HepG2 (cell line): ENCODE measurements around the gene NUDT2. TPM values are rescaled to one million over a fixed set of nuclear protein-coding genes. Genes with fewer than 3 reads are reported as not detected.

Source experiments
- ATAC-seq: fragments of 200-7000 bp; cut with Tn5 transposase; 3 replicates; pipeline ENCODE4 v1.9.1; 2020; ENCODE audit warnings: mild to moderate bottlenecking, moderate library complexity
- BruUV-seq: library from RNA; stranded (reverse); fragments of 400-500 nt; replicated peaks from 2 replicates; lab custom pipeline; 2021; lab: Mats Ljungman, UMichigan
- CTCF ChIA-PET: fragments of 300-600 bp; formaldehyde crosslinking; extraction: SDS; loops from one replicate; lab custom pipeline; 2021; ENCODE audit warnings: low total read pairs, inconsistent platforms, low intra/inter-chr PET ratio; lab: Yijun Ruan, JAX
- POLR2A ChIA-PET: fragments of 350-600 bp; sonication (Branson Sonifier 250); formaldehyde crosslinking; loops from one replicate; lab custom pipeline; 2020; ENCODE audit warnings: antibody characterized with exemption, inconsistent platforms; lab: Yijun Ruan, JAX
- DNase-seq: peaks from one replicate; pipeline ENCODE4 v3.0.0-alpha.2; 2015; ENCODE audit warnings: low spot score
- FAIRE-seq: peaks from 3 replicates; lab custom pipeline; 2011; peaks lifted over from hg19 to GRCh38; lab: Jason Lieb, UNC
- H2AFZ ChIP-seq: one replicate; pipeline ENCODE4 v1.6.1; 2011; ENCODE audit warnings: low read length, inconsistent platforms
- H3K27ac ChIP-seq: fragments of 300-600 bp; 3 replicates; pipeline ENCODE4 v1.8.0; 2011; ENCODE audit warnings: mixed run types, mild to moderate bottlenecking, mixed read lengths, low read length, inconsistent platforms; ENCODE audit not compliant: insufficient read depth; ENCODE audit errors: extremely low read length
- H3K27me3 ChIP-seq, 2 experiments: fragments of 200-600 bp in 1 of 2; 2 replicates in 1 of 2; 3 replicates in 1 of 2; pipeline versions ENCODE4 v1.6.0 to v1.8.0; 2011; ENCODE audit warnings: low read length in 2 of 2, mild to moderate bottlenecking in 2 of 2, moderate library complexity in 2 of 2, inconsistent platforms in 1 of 2; ENCODE audit not compliant: insufficient read depth in 2 of 2, control insufficient read depth in 1 of 2
- H3K36me3 ChIP-seq, 2 experiments: fragments of 200-600 bp in 1 of 2; replicated peaks in 1 of 2; 2 replicates in 1 of 2; 3 replicates in 1 of 2; pipeline versions ENCODE4 v1.5.1 to v1.8.0; 2011; ENCODE audit warnings: low read length in 2 of 2, inconsistent platforms in 1 of 2; ENCODE audit not compliant: insufficient read depth in 2 of 2, control insufficient read depth in 1 of 2
- H3K4me1 ChIP-seq: 2 replicates; pipeline ENCODE4 v1.5.1; 2012; ENCODE audit warnings: low read length, inconsistent platforms; ENCODE audit not compliant: insufficient read depth
- H3K4me2 ChIP-seq: 2 replicates; pipeline ENCODE4 v1.6.0; 2011; ENCODE audit warnings: low read depth, low read length, inconsistent platforms
- H3K4me3 ChIP-seq, 3 experiments: fragments of 200-600 bp in 1 of 3; sonication (generic), shearing (Covaris generic) in 1 of 3; replicated peaks in 1 of 3; 2 replicates each; pipeline ENCODE4 v1.5.1; 2011 to 2016; ENCODE audit warnings: low read length in 3 of 3, inconsistent platforms in 2 of 3, low read depth in 2 of 3, mild to moderate bottlenecking in 2 of 3, control low read depth in 1 of 3, mixed read lengths in 1 of 3; ENCODE audit not compliant: insufficient read depth in 1 of 3
- H3K79me2 ChIP-seq: one replicate; pipeline ENCODE4 v1.6.1; 2011; ENCODE audit warnings: low read length, inconsistent platforms; ENCODE audit not compliant: insufficient read depth
- H3K9ac ChIP-seq: 2 replicates; pipeline ENCODE4 v1.6.0; 2011; ENCODE audit warnings: mild to moderate bottlenecking, low read depth, low read length, inconsistent platforms; ENCODE audit not compliant: insufficient read depth
- H3K9me3 ChIP-seq: 2 replicates; pipeline ENCODE4 v1.5.1; 2012; ENCODE audit warnings: mild to moderate bottlenecking, low read length
- H4K20me1 ChIP-seq: 2 replicates; pipeline ENCODE4 v1.6.0; 2011; ENCODE audit warnings: inconsistent platforms, mild to moderate bottlenecking, low read length, moderate library complexity; ENCODE audit not compliant: insufficient read depth
- CC2D1A ChIP-seq: sonication (generic); formaldehyde crosslinking; IDR thresholded peaks from 2 replicates; pipeline ENCODE4 v1.8.1; 2023; ENCODE audit warnings: mild to moderate bottlenecking, missing genetic modification reagents
- ISL2 ChIP-seq: sonication (generic); formaldehyde crosslinking; IDR thresholded peaks from 2 replicates; pipeline ENCODE4 v1.5.0; 2020; ENCODE audit warnings: missing genetic modification reagents
- NFAT5 ChIP-seq: sonication (generic); formaldehyde crosslinking; IDR thresholded peaks from 2 replicates; pipeline ENCODE4 v1.4.0; 2020; ENCODE audit warnings: missing genetic modification reagents
- RBFOX2 ChIP-seq: fragments of 200-400 bp; formaldehyde crosslinking; IDR thresholded peaks from 2 replicates; pipeline ENCODE4 v1.6.1; 2017; ENCODE audit warnings: low read depth, mild to moderate bottlenecking, low read length
- SNAPC5 ChIP-seq: sonication (generic); formaldehyde crosslinking; IDR thresholded peaks from 2 replicates; pipeline ENCODE4 v1.8.1; 2023; ENCODE audit warnings: mild to moderate bottlenecking, missing genetic modification reagents, borderline replicate concordance
- U2AF2 ChIP-seq: fragments of 200-400 bp; formaldehyde crosslinking; IDR thresholded peaks from 2 replicates; pipeline ENCODE4 v1.6.1; 2017; ENCODE audit warnings: low read depth, mild to moderate bottlenecking, low read length
- ZBTB25 ChIP-seq: IDR thresholded peaks from 2 replicates; pipeline ENCODE4 v1.6.1; 2018; ENCODE audit warnings: missing genetic modification reagents
- ZC3H4 ChIP-seq: sonication (generic); formaldehyde crosslinking; IDR thresholded peaks from 2 replicates; pipeline ENCODE4 v1.4.0; 2020; ENCODE audit warnings: missing genetic modification reagents, borderline replicate concordance
- ZNF30 ChIP-seq: sonication (generic); formaldehyde crosslinking; IDR thresholded peaks from 2 replicates; pipeline ENCODE4 v1.5.0; 2020; ENCODE audit warnings: mild to moderate bottlenecking, missing genetic modification reagents
- ZNF331 ChIP-seq: sonication (generic); formaldehyde crosslinking; IDR thresholded peaks from 2 replicates; pipeline ENCODE4 v1.4.0; 2020; ENCODE audit warnings: missing genetic modification reagents
- ZNF879 ChIP-seq: sonication (generic); formaldehyde crosslinking; IDR thresholded peaks from 2 replicates; pipeline ENCODE4 v1.8.1; 2023; ENCODE audit warnings: missing genetic modification reagents
- WGBS: methylation state at CpG from one replicate; pipeline ENCODE4 v1.1.6; 2017; ENCODE audit warnings: low lambda C conversion rate; 5-methylcytosine and 5-hydroxymethylcytosine counted together
- in situ Hi-C: cut with HindIII; loops from 2 replicates; pipeline ENCODE4 v1.10.0; 2017; ENCODE audit warnings: low pct_unique_long_range_greater_than_20kb; ENCODE audit not compliant: extremely low pct_ligation_motif_present
- intact Hi-C: fragments of 100-400 bp; cut with micrococcal nuclease; formaldehyde crosslinking; loops from one replicate; pipeline ENCODE4 v1.10.0; 2022; ENCODE audit not compliant: unreplicated experiment
- polyA plus RNA-seq, 8 experiments: library from polyadenylated mRNA; depleted of rRNA in 3 of 8; stranded (reverse) in 7 of 8; unstranded in 1 of 8; fragments of >200 nt; fragmentation: Illumina TruSeq in 4 of 8; extraction: Trizol in 4 of 8; gene quantifications; 2 replicates each; pipeline versions ENCODE4 v1.2.1 to v1.2.3, GENCODE V29; 2011 to 2016; ENCODE audit warnings: low read depth in 4 of 8, missing spikeins in 1 of 8, mixed read lengths in 1 of 8; ENCODE audit not compliant: insufficient read depth in 1 of 8
- total RNA-seq, 5 experiments: library from RNA; depleted of rRNA; stranded (reverse); fragments of >200 nt; fragmentation: Illumina TruSeq; extraction: Trizol; gene quantifications; 2 replicates each; pipeline ENCODE4 v1.2.3, GENCODE V29; 2016; ENCODE audit warnings: low read depth in 1 of 5
- TF ChIP-seq, protein P1 (sequence below): sonication (generic); formaldehyde crosslinking; conservative IDR thresholded peaks from 2 replicates; pipeline ENCODE4 v1.5.0; 2020; ENCODE audit warnings: missing genetic modification reagents
- TF ChIP-seq, protein P2 (sequence below): sonication (generic); formaldehyde crosslinking; IDR thresholded peaks from 2 replicates; pipeline ENCODE4 v1.5.1; 2020; ENCODE audit warnings: missing genetic modification reagents, mild to moderate bottlenecking, borderline replicate concordance

NUDT2 gene
- total and polyA plus RNA-seq, 2 of the 13 experiments (the other 11 are each of a cell fraction or from before 2014, with no cell fraction given): 19.9 to 24.6 TPM

GRCh38 chr9:34289159-34289558 lies 40.2 kb upstream of the NUDT2 start:
- CTCF ChIA-PET: no interaction called here
- in situ Hi-C loops: no loop called here
- FAIRE-seq (no peak), DNase-seq (no peak)
- no peak for TF ChIP-seq NFAT5 (CRISPR knock-in tag)
- TF ChIP-seq, protein P1, sequence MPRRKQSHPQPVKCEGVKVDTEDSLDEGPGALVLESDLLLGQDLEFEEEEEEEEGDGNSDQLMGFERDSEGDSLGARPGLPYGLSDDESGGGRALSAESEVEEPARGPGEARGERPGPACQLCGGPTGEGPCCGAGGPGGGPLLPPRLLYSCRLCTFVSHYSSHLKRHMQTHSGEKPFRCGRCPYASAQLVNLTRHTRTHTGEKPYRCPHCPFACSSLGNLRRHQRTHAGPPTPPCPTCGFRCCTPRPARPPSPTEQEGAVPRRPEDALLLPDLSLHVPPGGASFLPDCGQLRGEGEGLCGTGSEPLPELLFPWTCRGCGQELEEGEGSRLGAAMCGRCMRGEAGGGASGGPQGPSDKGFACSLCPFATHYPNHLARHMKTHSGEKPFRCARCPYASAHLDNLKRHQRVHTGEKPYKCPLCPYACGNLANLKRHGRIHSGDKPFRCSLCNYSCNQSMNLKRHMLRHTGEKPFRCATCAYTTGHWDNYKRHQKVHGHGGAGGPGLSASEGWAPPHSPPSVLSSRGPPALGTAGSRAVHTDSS (CRISPR knock-in tag): no peak
- no peak for TF ChIP-seq SNAPC5 (CRISPR knock-in tag)
- TF ChIP-seq RBFOX2: no peak
- TF ChIP-seq ZC3H4 (CRISPR knock-in tag): no peak
- no peak for TF ChIP-seq ZNF879
- TF ChIP-seq, protein P2, sequence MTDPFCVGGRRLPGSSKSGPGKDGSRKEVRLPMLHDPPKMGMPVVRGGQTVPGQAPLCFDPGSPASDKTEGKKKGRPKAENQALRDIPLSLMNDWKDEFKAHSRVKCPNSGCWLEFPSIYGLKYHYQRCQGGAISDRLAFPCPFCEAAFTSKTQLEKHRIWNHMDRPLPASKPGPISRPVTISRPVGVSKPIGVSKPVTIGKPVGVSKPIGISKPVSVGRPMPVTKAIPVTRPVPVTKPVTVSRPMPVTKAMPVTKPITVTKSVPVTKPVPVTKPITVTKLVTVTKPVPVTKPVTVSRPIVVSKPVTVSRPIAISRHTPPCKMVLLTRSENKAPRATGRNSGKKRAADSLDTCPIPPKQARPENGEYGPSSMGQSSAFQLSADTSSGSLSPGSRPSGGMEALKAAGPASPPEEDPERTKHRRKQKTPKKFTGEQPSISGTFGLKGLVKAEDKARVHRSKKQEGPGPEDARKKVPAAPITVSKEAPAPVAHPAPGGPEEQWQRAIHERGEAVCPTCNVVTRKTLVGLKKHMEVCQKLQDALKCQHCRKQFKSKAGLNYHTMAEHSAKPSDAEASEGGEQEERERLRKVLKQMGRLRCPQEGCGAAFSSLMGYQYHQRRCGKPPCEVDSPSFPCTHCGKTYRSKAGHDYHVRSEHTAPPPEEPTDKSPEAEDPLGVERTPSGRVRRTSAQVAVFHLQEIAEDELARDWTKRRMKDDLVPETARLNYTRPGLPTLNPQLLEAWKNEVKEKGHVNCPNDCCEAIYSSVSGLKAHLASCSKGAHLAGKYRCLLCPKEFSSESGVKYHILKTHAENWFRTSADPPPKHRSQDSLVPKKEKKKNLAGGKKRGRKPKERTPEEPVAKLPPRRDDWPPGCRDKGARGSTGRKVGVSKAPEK: no peak
- TF ChIP-seq U2AF2: no peak
- no peak for TF ChIP-seq ZNF30 (CRISPR knock-in tag)
- TF ChIP-seq CC2D1A (CRISPR knock-in tag): no peak
- TF ChIP-seq ZNF331 (CRISPR knock-in tag): no peak
- TF ChIP-seq ZBTB25 (CRISPR knock-in tag): no peak
- TF ChIP-seq ISL2 (CRISPR knock-in tag): no peak
- TF ChIP-seq, all 625 proteins: peak for 0
- Histone ChIP-seq H3K36me3 (peaks cover 0 to 4% of the 10 kb centered on the region in 2 experiments; a peak in 1 of 5 replicates), H3K27ac (no peak overlapping the region), H3K4me2 (no peak overlapping the region), H3K9me3 (no peaks in the 10 kb centered on the region), H3K9ac (no peak overlapping the region), H4K20me1 (no peaks in the 10 kb centered on the region), H3K27me3 (no peaks in the 10 kb centered on the region), H3K4me3 (no peak overlapping the region), H2AFZ (no peak overlapping the region), H3K79me2 (no peaks in the 10 kb centered on the region), H3K4me1 (peaks cover 10% of the 10 kb centered on the region)
- ATAC-seq: no peak
- intact Hi-C loops: no loop called here
- 95% methylated on average over 2 of the region's 2 CpGs for WGBS
- BruUV-seq: no TSS peak
- POLR2A ChIA-PET: no interaction called here
